Rectal smooth muscle tissue (tissue), 1 donor: ENCODE results near the gene CTSO.
A peak's percentile ranks its signal among the peaks of the same experiment; 100 is the strongest.

ENCODE experiments used
- H3K27ac ChIP-seq: one replicate; pipeline ENCODE4 v1.7.0; 2013; ENCODE audit warnings: low read depth, low read length, inconsistent platforms
- H3K27me3 ChIP-seq: one replicate; pipeline ENCODE4 v1.7.0; 2013; ENCODE audit warnings: low read length; ENCODE audit not compliant: control insufficient read depth, insufficient read depth
- H3K36me3 ChIP-seq: one replicate; pipeline ENCODE4 v1.7.0; 2013; ENCODE audit warnings: low read length; ENCODE audit not compliant: control insufficient read depth, insufficient read depth
- H3K4me1 ChIP-seq: one replicate; pipeline ENCODE4 v1.7.0; 2013; ENCODE audit warnings: low read length; ENCODE audit not compliant: control insufficient read depth, insufficient read depth
- H3K4me3 ChIP-seq: one replicate; pipeline ENCODE4 v1.7.0; 2013; ENCODE audit warnings: low read length
- H3K9ac ChIP-seq: one replicate; pipeline ENCODE4 v1.7.0; 2013; ENCODE audit warnings: low read length

Gene CTSO

GRCh38 chr4:155953151-155954117 is at the start of gene CTSO:
CTSO (minus strand) TSS chr4:155953866; CDS start chr4:155953847, 19 bp downstream.
- Histone ChIP-seq H3K27me3 (no peaks in the 10 kb centered on the region), H3K4me3 (peak within 1 kb of the TSS; percentile 76), H3K27ac (peak within 1 kb of the TSS; percentile 94), H3K9ac (peak within 1 kb of the TSS; percentile 72), H3K36me3 (no peaks in the 10 kb centered on the region), H3K4me1 (peaks cover 4% of the 10 kb centered on the region)

- no peak overlapping the region for H3K9ac ChIP-seq
- no peak overlapping the region for H3K4me3 ChIP-seq
- no peaks in the 10 kb centered on the region for H3K36me3 ChIP-seq
- H3K27ac ChIP-seq = no peak overlapping the region
- no peaks in the 10 kb centered on the region for H3K27me3 ChIP-seq
- H3K4me1 ChIP-seq = no peaks in the 10 kb centered on the region
Measured at GRCh38 chr4:156000491-156000890, 46.8 kb upstream of the CTSO start.

GRCh38 chr4:155999725-156000124 is 46.1 kb upstream of the CTSO start:
- Histone ChIP-seq H3K9ac (no peak overlapping the region), H3K27me3 (no peaks in the 10 kb centered on the region), H3K36me3 (no peaks in the 10 kb centered on the region), H3K4me1 (no peaks in the 10 kb centered on the region), H3K4me3 (no peak overlapping the region), H3K27ac (no peak overlapping the region)

- Histone ChIP-seq H3K36me3 (no peaks in the 10 kb centered on the region), H3K4me3 (no peak overlapping the region), H3K9ac (no peak overlapping the region), H3K27me3 (no peaks in the 10 kb centered on the region), H3K4me1 (peaks cover 2% of the 10 kb centered on the region), H3K27ac (no peak overlapping the region)
Measured at GRCh38 chr4:155995069-155995468, 41.4 kb upstream of the CTSO start.

- H3K27ac ChIP-seq = no peak overlapping the region
- no peaks in the 10 kb centered on the region for H3K4me1 ChIP-seq
- no peaks in the 10 kb centered on the region for H3K27me3 ChIP-seq
- no peak overlapping the region for H3K4me3 ChIP-seq
- no peak overlapping the region for H3K9ac ChIP-seq
- H3K36me3 ChIP-seq = no peaks in the 10 kb centered on the region
Measured at GRCh38 chr4:155984106-155984797, 30.6 kb upstream of the CTSO start.

GRCh38 chr4:155982736-155983385 is 29.2 kb upstream of the CTSO start:
- no peak overlapping the region for H3K4me3 ChIP-seq
- H3K4me1 ChIP-seq = no peaks in the 10 kb centered on the region
- no peaks in the 10 kb centered on the region for H3K27me3 ChIP-seq
- no peaks in the 10 kb centered on the region for H3K36me3 ChIP-seq
- H3K27ac ChIP-seq = no peak overlapping the region
- no peak overlapping the region for H3K9ac ChIP-seq

- H3K9ac ChIP-seq = no peak overlapping the region
- no peak overlapping the region for H3K27ac ChIP-seq
- H3K4me1 ChIP-seq = no peaks in the 10 kb centered on the region
- H3K4me3 ChIP-seq = no peak overlapping the region
- H3K27me3 ChIP-seq = no peaks in the 10 kb centered on the region
- no peaks in the 10 kb centered on the region for H3K36me3 ChIP-seq
Measured at GRCh38 chr4:155978810-155979209, 25.1 kb upstream of the CTSO start.

- Histone ChIP-seq H3K27ac (no peak overlapping the region), H3K27me3 (no peaks in the 10 kb centered on the region), H3K4me1 (no peaks in the 10 kb centered on the region), H3K4me3 (no peak overlapping the region), H3K9ac (no peak overlapping the region), H3K36me3 (no peaks in the 10 kb centered on the region)
Measured at GRCh38 chr4:155975511-155975910, 21.8 kb upstream of the CTSO start.

- Histone ChIP-seq H3K27me3 (no peaks in the 10 kb centered on the region), H3K9ac (no peak overlapping the region), H3K4me1 (no peaks in the 10 kb centered on the region), H3K36me3 (no peaks in the 10 kb centered on the region), H3K4me3 (no peak overlapping the region), H3K27ac (no peak overlapping the region)
Measured at GRCh38 chr4:155974996-155975395, 21.3 kb upstream of the CTSO start.

GRCh38 chr4:155974476-155974749 is 20.7 kb upstream of the CTSO start:
- no peaks in the 10 kb centered on the region for H3K27me3 ChIP-seq
- H3K9ac ChIP-seq = no peak overlapping the region
- H3K4me3 ChIP-seq = no peak overlapping the region
- H3K27ac ChIP-seq = no peak overlapping the region
- H3K36me3 ChIP-seq = no peaks in the 10 kb centered on the region
- no peaks in the 10 kb centered on the region for H3K4me1 ChIP-seq

- Histone ChIP-seq H3K9ac (no peak overlapping the region), H3K36me3 (no peaks in the 10 kb centered on the region), H3K4me3 (no peak overlapping the region), H3K27me3 (no peaks in the 10 kb centered on the region), H3K27ac (no peak overlapping the region), H3K4me1 (no peaks in the 10 kb centered on the region)
Measured at GRCh38 chr4:155973639-155974475, 20.2 kb upstream of the CTSO start.

- no peak overlapping the region for H3K9ac ChIP-seq
- H3K27ac ChIP-seq = no peak overlapping the region
- no peaks in the 10 kb centered on the region for H3K27me3 ChIP-seq
- H3K4me3 ChIP-seq = no peak overlapping the region
- H3K4me1 ChIP-seq = peaks cover 2% of the 10 kb centered on the region
- no peaks in the 10 kb centered on the region for H3K36me3 ChIP-seq
Measured at GRCh38 chr4:155972098-155972497, 18.4 kb upstream of the CTSO start.
